Measurements from ENCODE around the gene WFDC6. TPM values are rescaled to one million over a fixed set of nuclear protein-coding genes. Genes with fewer than 3 reads are reported as not detected.

The WFDC6 gene
- total RNA-seq, 4 donors from 2014 or later = 1.6 TPM; not detected in 3

DNA sequence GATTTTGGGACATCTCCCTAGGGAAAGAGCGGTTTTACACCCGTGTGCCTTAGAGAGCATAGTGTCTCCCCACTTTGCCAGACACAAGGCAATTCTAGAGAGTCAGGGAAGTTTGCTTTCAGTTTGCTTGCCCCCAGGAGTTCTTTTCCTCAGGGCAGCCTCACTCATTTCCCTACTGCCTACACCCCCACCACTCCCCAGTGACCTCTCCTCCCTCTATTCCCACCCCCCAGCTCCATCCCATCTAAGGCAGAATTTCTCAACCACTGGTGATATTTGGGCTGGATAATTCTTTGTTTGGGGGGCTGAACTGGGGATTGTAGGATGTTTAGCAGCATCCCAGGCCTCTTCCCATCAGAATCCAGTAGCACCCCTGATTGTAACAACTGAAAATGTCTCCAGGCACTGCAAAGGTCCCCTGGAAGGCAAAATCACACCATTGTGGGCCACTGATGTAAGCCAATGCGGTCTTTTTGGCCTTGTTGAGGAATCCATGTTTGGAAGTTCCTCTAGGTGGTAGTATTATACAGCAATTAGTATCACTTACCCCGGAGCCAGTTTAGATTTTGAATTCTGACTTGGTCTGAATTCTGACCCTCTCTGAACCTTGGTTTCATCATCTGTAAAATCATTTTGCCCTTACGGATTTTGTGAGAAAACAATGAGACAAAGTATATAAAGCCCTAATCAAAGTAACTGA lies 6.6 kb upstream of the WFDC6 start:
- Histone ChIP-seq H3K27ac (no peak overlapping the region), H3K36me3 (no peaks in the 10 kb centered on the region), H3K9me3 (no peaks in the 10 kb centered on the region), H3K4me1 (no peaks in the 10 kb centered on the region), H3K4me3 (no peak overlapping the region), H3K27me3 (no peaks in the 10 kb centered on the region)
- DNase-seq (ENCODE audit: low spot score in 2 of 2) = no peak
- TF ChIP-seq POLR2A (IDR thresholded peaks at IDR 0.05) (no peak), POLR2AphosphoS5 (IDR thresholded peaks at IDR 0.05) (no peak)
- TF ChIP-seq, protein P1, sequence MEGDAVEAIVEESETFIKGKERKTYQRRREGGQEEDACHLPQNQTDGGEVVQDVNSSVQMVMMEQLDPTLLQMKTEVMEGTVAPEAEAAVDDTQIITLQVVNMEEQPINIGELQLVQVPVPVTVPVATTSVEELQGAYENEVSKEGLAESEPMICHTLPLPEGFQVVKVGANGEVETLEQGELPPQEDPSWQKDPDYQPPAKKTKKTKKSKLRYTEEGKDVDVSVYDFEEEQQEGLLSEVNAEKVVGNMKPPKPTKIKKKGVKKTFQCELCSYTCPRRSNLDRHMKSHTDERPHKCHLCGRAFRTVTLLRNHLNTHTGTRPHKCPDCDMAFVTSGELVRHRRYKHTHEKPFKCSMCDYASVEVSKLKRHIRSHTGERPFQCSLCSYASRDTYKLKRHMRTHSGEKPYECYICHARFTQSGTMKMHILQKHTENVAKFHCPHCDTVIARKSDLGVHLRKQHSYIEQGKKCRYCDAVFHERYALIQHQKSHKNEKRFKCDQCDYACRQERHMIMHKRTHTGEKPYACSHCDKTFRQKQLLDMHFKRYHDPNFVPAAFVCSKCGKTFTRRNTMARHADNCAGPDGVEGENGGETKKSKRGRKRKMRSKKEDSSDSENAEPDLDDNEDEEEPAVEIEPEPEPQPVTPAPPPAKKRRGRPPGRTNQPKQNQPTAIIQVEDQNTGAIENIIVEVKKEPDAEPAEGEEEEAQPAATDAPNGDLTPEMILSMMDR (IDR thresholded peaks at IDR 0.05) = peak in 1 of 2 donors; percentile 20
- WGBS = 30% methylated on average over 5 of the region's 5 CpGs

DNA sequence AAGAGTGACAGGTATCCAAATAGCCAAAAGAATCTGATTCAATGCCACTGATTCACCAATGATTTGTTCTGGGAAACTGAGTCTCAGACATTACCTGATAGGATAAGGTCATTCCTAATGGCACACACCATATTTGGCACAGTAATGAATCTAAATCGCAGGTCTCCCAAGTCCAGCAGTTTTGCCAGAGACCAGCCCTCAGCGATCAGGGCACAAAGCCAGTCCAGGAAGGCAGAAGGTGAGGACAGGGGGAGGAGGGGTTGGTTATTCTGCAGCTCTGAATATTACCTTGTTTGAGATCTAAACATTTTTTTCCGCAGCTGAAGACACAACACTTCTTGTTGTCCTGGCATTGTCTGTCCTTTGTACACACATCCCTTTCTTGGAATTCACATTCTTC lies 6.1 kb upstream of the WFDC6 start:
- H3K36me3 ChIP-seq = no peaks in the 10 kb centered on the region
- H3K27me3 ChIP-seq = peaks cover under 1% of the 10 kb centered on the region
- 76% methylated on average over 3 of the region's 3 CpGs for WGBS
- no peaks in the 10 kb centered on the region for H3K9me3 ChIP-seq
- H3K27ac ChIP-seq = no peak overlapping the region
- no peaks in the 10 kb centered on the region for H3K4me1 ChIP-seq
- no peak for DNase-seq (ENCODE audit: low spot score in 2 of 2)
- TF ChIP-seq EP300 (IDR thresholded peaks at IDR 0.05) (no peak), POLR2A (IDR thresholded peaks at IDR 0.05) (no peak), POLR2AphosphoS5 (IDR thresholded peaks at IDR 0.05) (no peak)
- TF ChIP-seq, protein P1 (IDR thresholded peaks at IDR 0.05) = no peak
- H3K4me3 ChIP-seq = no peak overlapping the region

DNA sequence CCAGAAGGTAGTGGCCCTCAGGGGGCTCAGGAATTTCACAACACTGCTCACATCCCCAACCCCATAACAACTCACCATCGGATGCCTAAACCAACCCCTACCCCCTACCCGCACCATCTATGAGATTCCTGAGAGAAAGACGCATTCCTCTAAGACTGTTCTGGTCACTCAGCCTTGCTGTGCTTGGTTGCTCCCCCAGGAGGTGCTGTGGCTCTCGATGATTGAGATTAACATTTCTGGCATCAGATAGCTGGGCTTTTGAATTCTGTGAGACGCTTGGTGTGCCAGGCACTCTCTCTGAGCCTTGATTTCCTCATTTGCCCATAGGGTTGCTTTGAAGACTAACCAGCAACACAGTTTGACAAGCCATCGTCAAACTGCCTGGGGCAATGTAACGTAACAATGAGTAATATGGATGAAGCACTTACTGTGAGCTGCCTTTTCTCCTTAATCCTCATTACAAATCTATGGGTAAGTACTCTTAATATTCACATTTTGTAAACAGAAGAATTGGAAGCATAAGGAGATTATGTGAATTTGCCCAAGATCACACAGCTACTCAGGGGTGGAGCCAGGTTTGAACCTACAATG lies 978 bp downstream of the WFDC6 start:
- Histone ChIP-seq H3K27me3 (peaks cover 29% of the 10 kb centered on the region), H3K4me1 (no peaks in the 10 kb centered on the region), H3K27ac (no peak overlapping the region), H3K9me3 (no peaks in the 10 kb centered on the region), H3K36me3 (no peaks in the 10 kb centered on the region), H3K4me3 (no peak overlapping the region)
- 43% methylated on average over 7 of the region's 7 CpGs for WGBS
- TF ChIP-seq POLR2A (IDR thresholded peaks at IDR 0.05) (no peak), POLR2AphosphoS5 (IDR thresholded peaks at IDR 0.05) (no peak), EP300 (IDR thresholded peaks at IDR 0.05) (no peak)
- TF ChIP-seq, protein P1 (IDR thresholded peaks at IDR 0.05) = no peak
- DNase-seq (ENCODE audit: low spot score in 2 of 2) = no peak

DNA sequence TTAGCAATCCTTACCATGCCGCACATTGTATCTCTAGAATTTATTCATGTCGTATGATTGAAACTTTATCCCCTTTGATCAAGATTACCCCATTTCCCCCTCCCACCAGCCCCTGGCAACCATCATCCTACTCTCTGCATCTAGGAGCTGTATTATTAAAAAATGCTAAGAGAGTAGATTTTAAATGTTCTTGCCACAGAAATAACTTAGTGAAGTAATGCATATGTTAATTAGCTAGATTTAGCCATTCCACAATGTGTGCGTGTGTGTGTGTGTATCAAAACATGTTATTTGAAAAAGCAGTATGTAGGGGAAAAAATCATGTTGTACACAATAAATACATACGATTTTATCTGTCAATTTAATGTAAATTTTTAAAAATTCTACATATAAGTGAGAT lies 12.0 kb downstream of the WFDC6 start:
- Histone ChIP-seq H3K4me1 (no peaks in the 10 kb centered on the region), H3K4me3 (no peak overlapping the region), H3K27me3 (peaks cover 14% of the 10 kb centered on the region), H3K27ac (no peak overlapping the region), H3K36me3 (no peaks in the 10 kb centered on the region), H3K9me3 (no peaks in the 10 kb centered on the region)
- TF ChIP-seq, protein P1 (IDR thresholded peaks at IDR 0.05) = no peak
- TF ChIP-seq POLR2A (IDR thresholded peaks at IDR 0.05) = no peak
- no peak for DNase-seq (ENCODE audit: low spot score in 2 of 2)
- WGBS = 76% methylated on average over 4 of the region's 4 CpGs

DNA sequence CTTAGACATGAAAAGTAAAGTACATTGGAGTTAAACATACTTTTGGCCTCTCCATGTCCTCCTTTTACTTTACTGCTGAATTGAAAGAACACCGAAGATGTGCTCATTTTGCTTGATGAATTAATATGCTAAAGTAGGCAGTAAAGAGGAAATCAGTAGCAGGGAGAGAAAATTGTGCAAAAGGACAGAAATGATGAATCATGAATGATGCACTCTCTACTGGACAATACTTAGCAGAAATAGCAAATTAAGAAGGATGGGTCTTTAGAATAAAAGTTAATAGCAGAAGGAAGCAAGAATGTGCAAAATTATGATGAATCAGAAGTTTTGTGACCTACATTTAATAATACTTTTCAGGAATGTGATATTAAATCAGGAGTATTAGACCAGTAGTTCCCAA lies 15.5 kb downstream of the WFDC6 start:
- DNase-seq (ENCODE audit: low spot score in 2 of 2) = no peak
- 64% methylated on average over 1 of the region's 1 CpG for WGBS
- Histone ChIP-seq H3K27me3 (peaks cover 11% of the 10 kb centered on the region), H3K4me1 (peaks cover 6% of the 10 kb centered on the region), H3K27ac (no peak overlapping the region), H3K36me3 (no peaks in the 10 kb centered on the region), H3K9me3 (no peaks in the 10 kb centered on the region), H3K4me3 (no peak overlapping the region)
- TF ChIP-seq POLR2A (IDR thresholded peaks at IDR 0.05) (no peak), POLR2AphosphoS5 (IDR thresholded peaks at IDR 0.05) (no peak)
